GM12873 (cell line): Measurements from ENCODE around the gene DHX15.

Source experiments
- CTCF ChIP-seq: IDR thresholded peaks from 2 replicates; pipeline ENCODE4 v1.5.1; 2012; ENCODE audit warnings: low read depth, mild to moderate bottlenecking, moderate library complexity, low read length, control low read depth; ENCODE audit not compliant: insufficient read depth; ENCODE audit errors: missing control alignments

DHX15 gene

GRCh38 chr4:24477919-24478318, 106.4 kb downstream of the DHX15 start:
- no peak for TF ChIP-seq CTCF
